Measurements from ENCODE around the gene PEMT.

The PEMT gene

GRCh38 chr17:17542906-17543635 is 48.4 kb downstream of the PEMT start:
- Mint-ChIP-seq H3K27me3 (ENCODE audit: low read depth) (no peaks in the 10 kb centered on the region), H3K9me3 (no peaks in the 10 kb centered on the region), H3K27ac (no peak overlapping the region), H3K4me1 (ENCODE audit: low read depth) (no peaks in the 10 kb centered on the region), H3K4me3 (no peak overlapping the region), H3K36me3 (ENCODE audit: low read depth) (no peaks in the 10 kb centered on the region)

- H3K27me3 Mint-ChIP-seq (ENCODE audit: low read depth): no peaks in the 10 kb centered on the region
- no peak overlapping the region for H3K4me3 Mint-ChIP-seq
- H3K4me1 Mint-ChIP-seq (ENCODE audit: low read depth): no peaks in the 10 kb centered on the region
- no peaks in the 10 kb centered on the region for H3K36me3 Mint-ChIP-seq (ENCODE audit: low read depth)
- H3K9me3 Mint-ChIP-seq: no peaks in the 10 kb centered on the region
- H3K27ac Mint-ChIP-seq: no peak overlapping the region
Observed at GRCh38 chr17:17541640-17542001, 49.9 kb downstream of the PEMT start.

GRCh38 chr17:17540935-17541639 is 50.4 kb downstream of the PEMT start:
- H3K4me3 Mint-ChIP-seq: no peak overlapping the region
- H3K4me1 Mint-ChIP-seq (ENCODE audit: low read depth): no peaks in the 10 kb centered on the region
- no peaks in the 10 kb centered on the region for H3K9me3 Mint-ChIP-seq
- H3K27ac Mint-ChIP-seq: no peak overlapping the region
- no peaks in the 10 kb centered on the region for H3K27me3 Mint-ChIP-seq (ENCODE audit: low read depth)
- no peaks in the 10 kb centered on the region for H3K36me3 Mint-ChIP-seq (ENCODE audit: low read depth)

- H3K4me1 Mint-ChIP-seq (ENCODE audit: low read depth): no peaks in the 10 kb centered on the region
- no peaks in the 10 kb centered on the region for H3K27me3 Mint-ChIP-seq (ENCODE audit: low read depth)
- no peak overlapping the region for H3K27ac Mint-ChIP-seq
- H3K4me3 Mint-ChIP-seq: no peak overlapping the region
- H3K9me3 Mint-ChIP-seq: no peaks in the 10 kb centered on the region
- no peaks in the 10 kb centered on the region for H3K36me3 Mint-ChIP-seq (ENCODE audit: low read depth)
Observed at GRCh38 chr17:17540278-17540906, 51.1 kb downstream of the PEMT start.

GRCh38 chr17:17539591-17539990 is 51.9 kb downstream of the PEMT start:
- H3K4me1 Mint-ChIP-seq (ENCODE audit: low read depth): no peaks in the 10 kb centered on the region
- no peaks in the 10 kb centered on the region for H3K27me3 Mint-ChIP-seq (ENCODE audit: low read depth)
- no peak overlapping the region for H3K4me3 Mint-ChIP-seq
- H3K36me3 Mint-ChIP-seq (ENCODE audit: low read depth): no peaks in the 10 kb centered on the region
- H3K27ac Mint-ChIP-seq: no peak overlapping the region
- no peaks in the 10 kb centered on the region for H3K9me3 Mint-ChIP-seq

GRCh38 chr17:17538417-17539391 is 52.8 kb downstream of the PEMT start:
- Mint-ChIP-seq H3K4me3 (no peak overlapping the region), H3K27ac (no peak overlapping the region), H3K4me1 (ENCODE audit: low read depth) (no peaks in the 10 kb centered on the region), H3K36me3 (ENCODE audit: low read depth) (no peaks in the 10 kb centered on the region), H3K27me3 (ENCODE audit: low read depth) (no peaks in the 10 kb centered on the region), H3K9me3 (no peaks in the 10 kb centered on the region)

DNA sequence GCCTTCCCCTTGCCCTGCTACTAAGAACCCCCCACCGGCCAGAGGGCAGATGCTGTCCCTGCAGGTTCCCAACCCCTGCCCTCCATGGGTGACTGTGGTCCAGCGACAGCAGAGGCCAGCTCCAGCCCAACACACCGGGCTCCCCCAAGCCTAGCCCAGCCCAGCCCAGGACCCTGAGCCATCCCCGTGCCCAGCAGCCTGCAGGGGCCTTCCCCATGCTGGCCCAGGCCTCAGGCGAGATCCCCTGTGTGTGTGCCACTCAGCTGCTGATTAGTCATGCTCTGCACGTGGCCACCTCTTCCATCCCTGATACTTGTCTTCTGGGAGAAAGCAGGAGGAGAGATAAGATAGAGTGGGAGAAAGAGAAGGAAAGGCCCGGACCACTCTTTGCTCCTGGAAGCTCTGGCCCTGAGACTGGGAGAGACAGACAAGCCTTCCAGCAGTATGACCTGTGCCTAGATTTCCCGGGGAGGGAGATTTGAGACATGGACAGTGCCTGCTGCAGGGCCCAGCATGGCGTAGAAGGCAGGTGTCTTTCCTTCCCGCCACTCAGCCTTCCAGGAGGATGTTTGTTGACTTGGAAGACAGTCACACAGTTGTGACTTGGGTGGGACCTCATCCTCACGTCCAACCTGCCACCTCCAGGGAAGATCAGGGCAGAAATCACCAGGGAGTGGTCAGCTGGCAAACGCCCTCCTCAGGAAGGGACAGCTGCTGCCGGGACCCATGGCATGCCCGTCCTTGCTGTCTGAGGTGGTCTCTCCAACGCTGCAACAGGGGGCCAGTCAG is 54.0 kb downstream of the PEMT start:
- no peaks in the 10 kb centered on the region for H3K4me1 Mint-ChIP-seq (ENCODE audit: low read depth)
- H3K27me3 Mint-ChIP-seq (ENCODE audit: low read depth): no peaks in the 10 kb centered on the region
- H3K27ac Mint-ChIP-seq: no peak overlapping the region
- no peaks in the 10 kb centered on the region for H3K36me3 Mint-ChIP-seq (ENCODE audit: low read depth)
- H3K9me3 Mint-ChIP-seq: no peaks in the 10 kb centered on the region
- H3K4me3 Mint-ChIP-seq: no peak overlapping the region

GRCh38 chr17:17536702-17537101 is 54.8 kb downstream of the PEMT start:
- Mint-ChIP-seq H3K36me3 (ENCODE audit: low read depth) (no peaks in the 10 kb centered on the region), H3K4me3 (no peak overlapping the region), H3K27ac (no peak overlapping the region), H3K4me1 (ENCODE audit: low read depth) (no peaks in the 10 kb centered on the region), H3K27me3 (ENCODE audit: low read depth) (peaks cover 3% of the 10 kb centered on the region), H3K9me3 (no peaks in the 10 kb centered on the region)

GRCh38 chr17:17535957-17536356 is 55.6 kb downstream of the PEMT start:
- Mint-ChIP-seq H3K27me3 (ENCODE audit: low read depth) (peaks cover 3% of the 10 kb centered on the region), H3K27ac (no peak overlapping the region), H3K9me3 (no peaks in the 10 kb centered on the region), H3K36me3 (ENCODE audit: low read depth) (no peaks in the 10 kb centered on the region), H3K4me1 (ENCODE audit: low read depth) (no peaks in the 10 kb centered on the region), H3K4me3 (no peak overlapping the region)

DNA sequence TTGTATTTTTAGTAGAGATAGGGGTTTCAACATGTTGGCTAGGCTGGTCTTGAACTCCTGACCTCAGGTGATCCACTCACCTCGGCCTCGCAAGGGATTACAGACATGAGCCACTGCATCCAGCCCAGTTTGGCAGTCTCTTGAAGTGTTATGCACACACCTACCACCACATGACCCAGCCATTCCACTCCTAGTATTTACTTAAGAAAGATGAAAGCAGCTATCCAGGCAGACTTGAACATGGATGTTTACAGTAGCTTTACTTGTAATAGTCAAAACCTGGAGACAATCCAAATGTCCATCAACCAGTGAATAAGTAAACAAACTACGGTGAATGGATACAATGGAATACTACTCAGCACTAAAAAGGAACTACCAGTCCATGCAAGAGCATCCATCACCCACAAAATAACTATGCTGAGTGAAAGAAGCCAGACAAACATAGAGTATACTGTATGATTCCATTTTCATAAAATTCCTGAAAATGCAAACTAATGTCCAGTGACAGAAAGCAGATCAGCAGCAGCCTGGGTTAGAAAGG is 57.5 kb downstream of the PEMT start:
- no peak overlapping the region for H3K27ac Mint-ChIP-seq
- H3K4me3 Mint-ChIP-seq: no peak overlapping the region
- H3K4me1 Mint-ChIP-seq (ENCODE audit: low read depth): no peaks in the 10 kb centered on the region

DNA sequence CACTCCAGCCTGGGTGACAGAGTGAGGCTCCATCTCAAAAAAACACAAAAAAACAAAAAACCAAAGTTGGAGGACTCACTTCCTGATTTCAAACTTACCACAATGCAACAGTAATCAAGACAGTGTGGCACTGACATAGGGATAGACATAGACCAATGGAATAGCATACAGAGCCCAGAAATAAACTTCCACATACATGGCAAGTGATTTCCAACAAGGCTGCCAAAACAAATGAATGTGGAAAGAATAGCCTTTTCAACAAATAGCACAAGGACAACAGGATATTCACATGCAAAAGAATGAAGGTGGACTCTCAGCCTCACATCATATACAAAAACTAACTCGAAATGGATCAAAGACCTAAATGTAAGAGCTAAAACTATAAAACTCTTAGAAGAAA is 58.5 kb downstream of the PEMT start:
- H3K4me3 Mint-ChIP-seq: no peak overlapping the region
- no peaks in the 10 kb centered on the region for H3K4me1 Mint-ChIP-seq (ENCODE audit: low read depth)
- peaks cover 3% of the 10 kb centered on the region for H3K27me3 Mint-ChIP-seq (ENCODE audit: low read depth)
- no peak overlapping the region for H3K27ac Mint-ChIP-seq
- H3K36me3 Mint-ChIP-seq (ENCODE audit: low read depth): no peaks in the 10 kb centered on the region
- no peaks in the 10 kb centered on the region for H3K9me3 Mint-ChIP-seq

More for the DNA sequence above, 57.5 kb downstream of the PEMT start:
- no peaks in the 10 kb centered on the region for H3K9me3 Mint-ChIP-seq
- H3K36me3 Mint-ChIP-seq (ENCODE audit: low read depth): no peaks in the 10 kb centered on the region
- peaks cover 3% of the 10 kb centered on the region for H3K27me3 Mint-ChIP-seq (ENCODE audit: low read depth)

DNA sequence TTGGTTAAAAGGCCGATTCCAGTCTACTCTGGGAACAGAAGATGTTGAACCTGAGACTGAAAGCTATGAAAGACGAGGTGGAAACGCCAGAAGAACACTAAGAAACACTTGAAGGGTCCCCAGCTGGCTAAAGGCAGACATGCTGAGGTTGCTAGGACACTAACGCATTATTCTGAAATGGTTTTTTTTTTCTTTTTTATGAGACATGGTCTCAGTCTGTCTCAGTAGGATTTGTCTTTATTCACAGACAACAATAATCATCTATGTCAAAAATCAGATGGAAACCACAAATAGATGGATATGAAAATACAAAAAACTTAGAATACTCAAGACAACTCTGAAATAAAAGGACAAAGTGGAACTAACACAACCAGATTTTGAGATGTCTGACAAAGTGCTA is 60.4 kb downstream of the PEMT start:
- H3K9me3 Mint-ChIP-seq: no peaks in the 10 kb centered on the region
- H3K36me3 Mint-ChIP-seq (ENCODE audit: low read depth): no peaks in the 10 kb centered on the region
- H3K4me3 Mint-ChIP-seq: no peak overlapping the region
- H3K4me1 Mint-ChIP-seq (ENCODE audit: low read depth): no peaks in the 10 kb centered on the region
- peaks cover 3% of the 10 kb centered on the region for H3K27me3 Mint-ChIP-seq (ENCODE audit: low read depth)
- H3K27ac Mint-ChIP-seq: no peak overlapping the region

DNA sequence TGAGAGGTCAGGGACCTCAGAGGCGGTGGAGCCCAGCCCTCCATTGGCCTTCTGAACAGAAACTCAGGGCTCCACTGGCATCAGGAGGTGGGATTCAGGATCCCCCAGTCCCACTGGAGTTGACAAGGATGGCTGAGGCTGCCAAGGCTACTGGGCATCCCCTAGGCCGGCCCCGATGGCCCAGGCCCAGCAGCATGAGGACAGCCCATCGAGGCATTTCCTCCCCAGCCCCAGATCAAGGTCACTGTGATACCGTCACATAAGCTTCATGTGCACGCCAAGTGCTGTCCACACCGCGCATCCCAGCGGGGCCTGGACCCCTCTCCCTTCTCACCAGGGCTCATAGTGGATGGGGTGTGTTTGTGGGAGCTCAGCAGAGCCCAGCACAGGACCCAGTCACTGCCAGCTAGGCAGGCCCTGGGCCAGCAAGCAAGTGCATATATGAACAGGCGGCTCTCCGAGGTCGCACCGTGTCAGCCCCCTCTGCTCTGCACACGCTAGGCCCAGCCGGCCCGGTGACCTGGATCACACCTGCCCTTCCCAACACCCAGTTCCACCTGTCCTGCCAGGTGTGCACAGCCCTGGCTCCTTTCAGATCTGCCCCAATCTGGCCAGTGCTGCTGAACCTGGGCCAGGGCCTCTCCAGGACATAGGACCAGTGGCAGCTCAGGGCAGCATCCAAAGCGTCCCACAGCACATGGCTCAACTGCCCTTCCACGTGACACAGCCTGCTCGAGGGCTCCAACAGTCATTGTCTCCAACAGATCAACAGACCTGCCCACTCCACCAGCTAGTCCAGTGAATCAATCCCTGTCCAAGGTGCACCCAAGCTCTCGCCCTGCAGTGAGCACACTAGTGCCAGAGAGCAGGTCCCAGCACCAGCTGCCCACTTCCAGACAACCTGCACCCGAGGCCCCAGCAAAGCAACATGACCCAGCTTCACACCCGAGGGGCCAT is 62.5 kb downstream of the PEMT start:
- peaks cover 3% of the 10 kb centered on the region for H3K27me3 Mint-ChIP-seq (ENCODE audit: low read depth)
- no peaks in the 10 kb centered on the region for H3K4me1 Mint-ChIP-seq (ENCODE audit: low read depth)
- no peak overlapping the region for H3K27ac Mint-ChIP-seq
- H3K9me3 Mint-ChIP-seq: no peaks in the 10 kb centered on the region
- H3K36me3 Mint-ChIP-seq (ENCODE audit: low read depth): no peaks in the 10 kb centered on the region
- H3K4me3 Mint-ChIP-seq: no peak overlapping the region
